HEK293 (cell line): Measurements from ENCODE around the gene SERTAD3.

Experiments
- BCL6B ChIP-seq: fragments of 450-650 bp; formaldehyde crosslinking; IDR thresholded peaks from 2 replicates; pipeline ENCODE4 v1.5.1; 2017; ENCODE audit warnings: missing biosample characterization, missing genetic modification characterization
- GLI4 ChIP-seq: fragments of 450-650 bp; formaldehyde crosslinking; IDR thresholded peaks from 2 replicates; pipeline ENCODE4 v1.5.1; 2016; ENCODE audit warnings: missing biosample characterization, missing genetic modification characterization
- HOXA7 ChIP-seq: sonication (generic); formaldehyde crosslinking; IDR thresholded peaks from 2 replicates; pipeline ENCODE4 v1.8.1; 2022; ENCODE audit warnings: missing genetic modification reagents, borderline replicate concordance
- IKZF3 ChIP-seq: fragments of 450-650 bp; IDR thresholded peaks from 2 replicates; pipeline ENCODE4 v1.5.0; 2018; ENCODE audit warnings: missing biosample characterization, mild to moderate bottlenecking, missing genetic modification characterization, moderate library complexity
- PBX3 ChIP-seq: sonication (generic); formaldehyde crosslinking; IDR thresholded peaks from 2 replicates; pipeline ENCODE4 v1.8.1; 2022; ENCODE audit warnings: mild to moderate bottlenecking, moderate library complexity, missing genetic modification reagents
- PRDM4 ChIP-seq: fragments of 450-650 bp; formaldehyde crosslinking; IDR thresholded peaks from 2 replicates; pipeline ENCODE4 v1.5.1; 2017; ENCODE audit warnings: missing biosample characterization, missing genetic modification characterization
- PRDM6 ChIP-seq: fragments of 450-650 bp; formaldehyde crosslinking; IDR thresholded peaks from 2 replicates; pipeline ENCODE4 v1.5.1; 2017; ENCODE audit warnings: missing biosample characterization, missing genetic modification characterization
- REST ChIP-seq: fragments of 450-650 bp; formaldehyde crosslinking; IDR thresholded peaks from 2 replicates; pipeline ENCODE4 v1.5.1; 2016; ENCODE audit warnings: missing biosample characterization, missing genetic modification characterization
- ZNF140 ChIP-seq: fragments of 450-650 bp; formaldehyde crosslinking; IDR thresholded peaks from 2 replicates; pipeline ENCODE4 v1.5.1; 2016; ENCODE audit warnings: missing biosample characterization, missing genetic modification characterization
- ZNF175 ChIP-seq: fragments of 450-650 bp; formaldehyde crosslinking; IDR thresholded peaks from 2 replicates; pipeline ENCODE4 v1.5.1; 2016; ENCODE audit warnings: missing biosample characterization, missing genetic modification characterization
- ZNF211 ChIP-seq: fragments of 450-650 bp; formaldehyde crosslinking; IDR thresholded peaks from 2 replicates; pipeline ENCODE4 v1.5.1; 2016; ENCODE audit warnings: low read depth, missing biosample characterization, missing genetic modification characterization
- ZNF221 ChIP-seq: fragments of 450-650 bp; formaldehyde crosslinking; IDR thresholded peaks from 2 replicates; pipeline ENCODE4 v1.5.1; 2017; ENCODE audit warnings: missing biosample characterization, missing genetic modification characterization, borderline replicate concordance
- ZNF266 ChIP-seq: fragments of 450-650 bp; formaldehyde crosslinking; IDR thresholded peaks from 2 replicates; pipeline ENCODE4 v1.5.1; 2016; ENCODE audit warnings: missing biosample characterization, missing genetic modification characterization, low read depth
- ZNF274 ChIP-seq, 2 experiments: fragments of 200-500 bp in 1 of 2; fragments of 450-650 bp in 1 of 2; sonication (Bioruptor generic) in 1 of 2; formaldehyde crosslinking in 1 of 2; IDR thresholded peaks; 2 replicates each; pipeline versions ENCODE4 v1.5.1 to v1.6.1; 2014 to 2016; ENCODE audit warnings: borderline replicate concordance in 1 of 2, inconsistent platforms in 1 of 2, low read length in 1 of 2, missing biosample characterization in 1 of 2, missing genetic modification characterization in 1 of 2
- ZNF404 ChIP-seq: fragments of 450-650 bp; formaldehyde crosslinking; IDR thresholded peaks from 2 replicates; pipeline ENCODE4 v1.5.1; 2017; ENCODE audit warnings: missing biosample characterization, missing genetic modification characterization
- ZNF501 ChIP-seq: fragments of 450-650 bp; formaldehyde crosslinking; IDR thresholded peaks from 2 replicates; pipeline ENCODE4 v1.5.1; 2016; ENCODE audit warnings: missing biosample characterization, missing genetic modification characterization
- ZNF510 ChIP-seq: fragments of 450-650 bp; formaldehyde crosslinking; IDR thresholded peaks from 2 replicates; pipeline ENCODE4 v1.5.1; 2018; ENCODE audit warnings: mild to moderate bottlenecking, missing genetic modification characterization, missing biosample characterization; ENCODE audit not compliant: insufficient replicate concordance
- ZNF600 ChIP-seq: fragments of 450-650 bp; formaldehyde crosslinking; IDR thresholded peaks from 2 replicates; pipeline ENCODE4 v1.5.1; 2016; ENCODE audit warnings: missing biosample characterization, missing genetic modification characterization
- ZNF704 ChIP-seq: fragments of 450-650 bp; formaldehyde crosslinking; IDR thresholded peaks from 2 replicates; pipeline ENCODE4 v1.5.1; 2016; ENCODE audit warnings: missing biosample characterization, missing genetic modification characterization
- ZSCAN4 ChIP-seq: fragments of 450-650 bp; formaldehyde crosslinking; IDR thresholded peaks from 2 replicates; pipeline ENCODE4 v1.5.1; 2017; ENCODE audit warnings: missing biosample characterization, missing genetic modification characterization
- TF ChIP-seq, protein P1 (sequence below): fragments of 450-650 bp; formaldehyde crosslinking; IDR thresholded peaks from 2 replicates; pipeline ENCODE4 v1.5.1; 2017; ENCODE audit warnings: missing biosample characterization, missing genetic modification characterization

SERTAD3 gene

DNA sequence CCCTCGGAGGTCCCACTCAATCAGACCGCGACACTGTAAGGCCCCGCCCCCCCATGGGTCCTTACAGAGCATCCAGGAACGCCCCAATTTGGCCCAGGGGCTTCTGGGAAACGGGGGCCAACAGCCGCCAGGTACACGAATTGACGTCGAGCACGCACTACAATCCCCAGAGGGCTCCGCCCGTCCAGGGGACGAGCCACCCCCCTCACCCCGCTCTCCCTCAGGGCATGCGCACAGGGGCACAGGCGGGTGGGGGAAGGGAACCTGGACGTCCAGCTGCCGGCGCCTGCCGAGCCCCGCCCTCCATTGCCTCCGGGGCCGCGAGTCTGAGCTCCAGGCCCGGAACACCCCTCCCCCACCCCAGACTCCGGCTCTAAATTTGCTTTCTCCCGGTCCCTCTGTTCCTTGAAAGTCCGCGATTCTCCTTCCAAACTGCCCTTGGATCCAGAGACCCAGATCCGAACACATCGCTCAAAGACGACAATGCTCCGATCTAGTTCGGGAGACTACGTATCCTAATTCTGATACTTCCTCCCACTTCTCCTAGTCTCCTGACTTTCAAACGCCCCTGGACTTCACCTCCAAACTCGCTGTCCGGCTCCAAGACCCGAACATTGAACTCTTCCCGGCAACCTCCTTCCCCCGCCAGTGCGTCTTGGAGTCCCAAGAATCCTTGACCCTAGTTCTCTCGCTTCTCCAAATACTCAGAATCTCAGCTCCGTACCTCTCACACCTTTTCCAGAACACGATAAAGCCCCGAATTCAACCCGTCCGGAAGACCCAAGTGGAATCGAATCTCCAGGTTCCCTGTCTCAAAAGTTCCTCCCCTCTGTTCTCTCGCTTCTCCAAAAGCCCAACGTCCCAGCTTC is 770 bp downstream of the SERTAD3 start (continued):
- TF ChIP-seq PRDM6 (tag by site-specific recombination) (no peak), GLI4 (tag by site-specific recombination) (no peak), IKZF3 (tag by site-specific recombination) (peak; percentile 96), ZNF140 (tag by site-specific recombination) (no peak), ZNF274 (IDR thresholded peaks at IDR 0.05; ENCODE audit: low read length) (no peak), ZNF274 (tag by site-specific recombination; IDR thresholded peaks at IDR 0.05; ENCODE audit: borderline replicate concordance) (no peak; the same call in 1 of the 2 replicates), ZSCAN4 (no peak; the same call in 1 of the 2 replicates), ZNF221 (tag by site-specific recombination) (peak; percentile 77; the same call in 1 of the 2 replicates), HOXA7 (no peak), ZNF600 (peak; percentile 99), ZNF175 (tag by site-specific recombination) (no peak), REST (peak; percentile 60), PBX3 (CRISPR knock-in tag) (0 out of 2 replicates have a peak, but pooled peaks have one; percentile 37), ZNF704 (tag by site-specific recombination) (no peak), BCL6B (tag by site-specific recombination) (no peak), ZNF501 (peak; percentile 67), PRDM4 (tag by site-specific recombination) (peak; percentile 80), ZNF266 (tag by site-specific recombination) (no peak), ZNF211 (tag by site-specific recombination) (no peak), ZNF510 (tag by site-specific recombination) (no peak), ZNF404 (tag by site-specific recombination) (no peak)
- TF ChIP-seq, protein P1, sequence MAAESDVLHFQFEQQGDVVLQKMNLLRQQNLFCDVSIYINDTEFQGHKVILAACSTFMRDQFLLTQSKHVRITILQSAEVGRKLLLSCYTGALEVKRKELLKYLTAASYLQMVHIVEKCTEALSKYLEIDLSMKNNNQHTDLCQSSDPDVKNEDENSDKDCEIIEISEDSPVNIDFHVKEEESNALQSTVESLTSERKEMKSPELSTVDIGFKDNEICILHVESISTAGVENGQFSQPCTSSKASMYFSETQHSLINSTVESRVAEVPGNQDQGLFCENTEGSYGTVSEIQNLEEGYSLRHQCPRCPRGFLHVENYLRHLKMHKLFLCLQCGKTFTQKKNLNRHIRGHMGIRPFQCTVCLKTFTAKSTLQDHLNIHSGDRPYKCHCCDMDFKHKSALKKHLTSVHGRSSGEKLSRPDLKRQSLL, result peak; percentile 77
